GM12878 (cell line): ENCODE measurements around the gene SORBS2.

Experiments
- CTCF ChIP-seq, 3 experiments: IDR thresholded peaks in 2 of 3; conservative IDR thresholded peaks in 1 of 3; 2 replicates each; pipeline ENCODE4 v1.5.1; 2011; ENCODE audit warnings: low read depth in 3 of 3, low read length in 3 of 3, mild to moderate bottlenecking in 3 of 3, control low read depth in 2 of 3, moderate library complexity in 2 of 3, inconsistent platforms in 1 of 3, mixed read lengths in 1 of 3; ENCODE audit not compliant: control insufficient read depth in 2 of 3, insufficient read depth in 1 of 3; ENCODE audit errors: extremely low read depth in 1 of 3
- EZH2 ChIP-seq: IDR thresholded peaks from 2 replicates; pipeline ENCODE4 v1.6.1; 2012; ENCODE audit warnings: low read depth, mild to moderate bottlenecking, control low read depth, inconsistent platforms, low read length, borderline replicate concordance; ENCODE audit not compliant: control insufficient read depth
- USF2 ChIP-seq: IDR thresholded peaks from 2 replicates; pipeline ENCODE4 v1.6.1; 2011; ENCODE audit warnings: low read depth, low read length, improper control_type of control experiment, borderline replicate concordance
- YBX1 ChIP-seq: fragments of 450-650 bp; IDR thresholded peaks from 2 replicates; pipeline ENCODE4 v1.6.1; 2016; ENCODE audit warnings: antibody characterized with exemption
- ZBTB33 ChIP-seq: fragments of 450-650 bp; IDR thresholded peaks from 2 replicates; pipeline ENCODE4 v1.6.1; 2017; ENCODE audit warnings: mild to moderate bottlenecking

- no peak for TF ChIP-seq USF2
- no peak for TF ChIP-seq CTCF (IDR thresholded peaks at IDR 0.05 in 2 of 3, conservative IDR thresholded peaks at IDR 0.05 in 1 of 3; ENCODE audit: control insufficient read depth in 2 of 3, extremely low read depth in 1 of 3, insufficient read depth in 1 of 3, low read depth in 3 of 3, low read length in 3 of 3)
- TF ChIP-seq ZBTB33 = no peak
- no peak for TF ChIP-seq YBX1
- TF ChIP-seq EZH2 = no peak
These were observed 85.1 kb downstream of the SORBS2 start for GRCh38 chr4:185726931-185727330.
